GOT3 (cell line): ENCODE data around the gene DLG2.

Experiments
- DNase-seq: peaks from one replicate; lab custom pipeline; 2025; ENCODE audit warnings: mixed read lengths; lab: John Stamatoyannopoulos, UW

DLG2 gene

DNA sequence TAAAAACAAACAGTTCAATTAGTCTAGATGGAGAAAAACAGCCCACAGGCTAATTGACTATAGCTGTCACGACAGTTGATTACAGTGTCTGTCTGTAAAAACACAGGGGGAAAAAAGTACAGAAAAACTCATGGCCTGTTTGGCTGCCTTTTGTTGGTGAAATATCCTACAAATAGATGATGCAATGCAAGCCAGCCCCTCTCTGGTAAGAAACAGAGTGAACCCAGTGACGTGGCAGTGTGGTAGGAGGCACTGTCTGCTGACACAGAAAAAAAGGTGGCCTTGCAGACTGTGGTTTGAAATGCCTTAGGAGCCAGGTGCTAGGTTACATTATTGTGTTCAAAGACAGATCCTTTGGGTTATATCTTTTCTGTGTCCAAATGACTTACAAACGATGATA, 1909.6 kb downstream of the DLG2 start:
- DNase-seq = no peak

DNA sequence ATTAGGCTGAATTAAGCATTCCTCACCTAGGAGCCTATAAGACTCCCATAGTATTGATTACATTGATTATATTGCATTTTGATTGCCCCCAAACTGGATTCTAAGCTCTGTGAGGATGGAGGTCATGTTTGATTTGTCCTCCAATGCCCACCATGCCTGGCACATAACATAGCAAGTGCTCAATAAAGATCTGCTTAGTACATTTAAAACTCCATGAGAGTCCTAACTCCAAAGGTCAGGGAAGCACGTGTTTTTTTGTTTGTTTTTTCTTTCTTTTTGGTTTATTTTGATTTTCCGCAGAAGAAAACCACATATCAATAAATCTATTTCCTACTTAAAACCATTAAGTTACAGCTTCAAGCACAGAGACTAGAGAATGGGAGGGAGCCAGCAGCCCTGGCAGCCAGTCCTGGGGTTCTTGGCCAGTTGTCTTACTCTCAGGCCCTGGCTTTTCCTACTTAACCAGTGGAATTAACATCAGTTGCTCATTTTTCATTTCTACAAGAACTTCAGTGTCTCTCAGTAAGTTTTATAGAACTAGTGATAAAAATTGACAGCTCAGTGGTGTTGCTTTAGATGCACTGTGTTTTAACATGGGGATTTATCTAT, 1911.1 kb downstream of the DLG2 start:
- DNase-seq = no peak

DNA sequence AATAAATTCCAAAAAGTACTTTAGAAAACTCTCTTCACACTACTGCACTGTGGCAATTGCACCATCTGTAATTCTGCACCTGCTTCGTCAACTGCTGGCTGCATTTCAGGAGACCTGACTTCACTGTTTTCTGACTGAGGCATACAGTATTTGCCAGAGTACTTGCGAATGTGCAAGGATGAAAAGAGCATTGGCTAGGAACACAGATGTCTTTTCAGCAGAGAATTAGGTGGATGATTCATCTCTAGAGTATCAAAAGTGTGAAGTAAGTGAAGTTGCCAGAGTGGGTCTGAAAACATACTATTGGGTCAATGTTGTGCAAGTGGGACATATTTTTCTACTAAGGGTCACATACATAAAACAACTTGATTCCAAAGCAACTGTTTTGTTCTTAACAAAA, 1913.4 kb downstream of the DLG2 start:
- DNase-seq = no peak

DNA sequence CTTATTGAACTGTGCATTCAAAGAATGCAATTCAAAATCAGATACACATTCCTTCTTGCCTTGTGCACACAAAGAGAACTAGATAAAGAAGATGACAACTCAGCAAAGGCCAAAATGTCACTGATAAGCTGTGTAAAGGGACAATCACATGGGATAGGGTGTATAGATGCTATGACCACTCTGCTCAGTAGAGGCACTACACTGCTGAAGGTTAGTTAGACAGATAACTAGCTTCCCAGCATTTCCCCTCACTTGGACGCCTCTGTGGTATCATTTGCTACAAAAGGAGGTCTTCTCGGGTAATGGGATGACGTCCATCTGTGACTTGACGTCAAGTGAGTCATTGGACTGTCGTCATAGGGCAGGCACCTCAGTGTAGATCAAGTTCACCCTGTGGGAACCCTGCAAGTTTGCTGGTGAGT, 1916.0 kb downstream of the DLG2 start:
- DNase-seq = no peak

DNA sequence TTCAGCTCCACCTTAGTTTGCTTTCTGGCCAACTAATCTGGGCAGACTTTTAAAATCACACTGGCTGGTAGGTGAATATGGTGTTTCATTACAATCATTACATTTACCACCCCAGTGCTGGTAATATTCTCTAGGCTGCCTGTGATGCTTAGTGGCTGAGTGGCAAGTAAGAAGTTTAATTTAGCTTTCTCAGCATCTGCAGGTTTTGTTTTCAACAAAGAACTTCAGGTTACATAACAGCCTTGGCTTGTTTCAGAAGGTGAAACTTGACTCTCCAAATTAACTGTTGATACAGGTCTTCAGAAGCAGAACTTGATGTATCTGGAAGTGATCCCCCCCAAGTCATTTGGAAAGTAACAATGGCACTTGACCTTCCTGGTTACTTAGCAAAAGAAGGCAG, 1917.7 kb downstream of the DLG2 start:
- no peak for DNase-seq

DNA sequence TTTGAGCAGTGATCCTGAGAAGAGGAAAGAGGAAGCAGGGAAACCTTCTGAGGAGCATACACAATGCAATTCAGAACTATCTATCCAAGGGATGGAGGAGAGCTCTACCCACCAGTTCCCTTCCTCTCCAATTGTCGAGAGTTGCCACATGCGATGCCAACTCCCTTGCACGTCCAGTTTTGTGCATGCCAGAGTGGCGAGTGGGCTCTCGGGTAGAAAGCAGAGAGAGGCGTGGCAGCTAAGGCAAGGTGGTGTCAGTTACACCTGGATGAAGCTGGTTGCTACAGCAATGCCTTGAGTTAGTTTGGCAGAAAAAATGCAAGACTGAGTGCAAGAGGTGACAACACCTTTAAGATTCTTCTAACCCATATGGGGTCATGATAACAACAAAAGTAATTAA, 1920.6 kb downstream of the DLG2 start:
- DNase-seq = no peak

DNA sequence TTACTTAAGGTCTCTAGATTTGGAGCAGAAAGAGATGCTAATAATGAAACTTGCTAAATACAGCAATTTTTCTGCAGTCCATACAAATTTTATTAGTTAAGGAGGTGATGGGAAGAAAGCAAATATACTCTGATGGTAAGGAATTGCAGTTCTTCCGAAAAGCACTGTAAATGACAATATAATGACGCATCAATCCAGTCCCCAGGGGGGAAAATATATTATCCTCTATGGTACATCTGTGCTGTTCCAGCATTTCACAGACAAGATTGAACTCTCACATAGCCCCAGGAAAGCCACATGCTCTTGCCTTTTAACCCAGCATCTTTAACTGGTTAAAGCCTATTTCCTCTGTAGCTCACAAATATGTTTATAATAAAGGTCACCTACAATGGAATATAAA, 1924.3 kb downstream of the DLG2 start:
- no peak for DNase-seq

DNA sequence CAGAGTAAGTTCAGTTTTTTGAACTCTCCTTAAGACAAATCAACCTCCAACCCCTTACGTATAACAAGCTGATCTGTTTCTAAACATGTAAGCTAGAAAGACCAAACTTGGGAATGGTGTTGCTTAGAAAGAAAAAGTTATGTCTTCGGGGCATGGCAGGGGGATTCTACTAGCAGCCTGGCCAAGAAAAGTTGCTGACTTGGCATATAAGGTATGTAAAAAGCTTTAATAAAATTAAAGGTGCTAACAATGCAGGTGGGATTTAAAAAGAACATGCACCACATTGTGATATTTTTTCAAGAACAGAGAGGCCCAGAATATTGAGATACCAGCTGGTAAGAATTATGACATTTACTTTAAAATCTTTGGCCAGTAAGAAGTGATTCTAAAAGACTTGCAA, 1929.6 kb downstream of the DLG2 start:
- no peak for DNase-seq

DNA sequence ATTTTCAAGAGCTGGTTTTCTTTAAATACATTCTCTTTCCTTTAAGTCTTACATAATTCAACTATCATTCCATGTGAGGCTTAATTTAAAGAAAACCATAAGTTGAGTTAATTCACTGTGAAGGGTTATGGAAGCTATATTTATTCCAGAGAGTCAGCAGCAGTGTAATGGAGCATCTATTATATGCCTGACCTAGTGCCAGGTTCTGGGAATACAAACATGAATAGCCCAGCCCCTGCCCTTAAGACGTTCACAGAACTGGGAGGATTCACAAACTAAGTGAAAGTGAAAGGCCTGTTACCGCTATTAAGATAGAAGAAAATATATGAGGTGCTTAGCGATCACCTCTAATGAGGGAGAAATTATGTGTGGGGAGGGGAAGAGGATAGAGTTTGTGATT, 1932.1 kb downstream of the DLG2 start:
- no peak for DNase-seq

DNA sequence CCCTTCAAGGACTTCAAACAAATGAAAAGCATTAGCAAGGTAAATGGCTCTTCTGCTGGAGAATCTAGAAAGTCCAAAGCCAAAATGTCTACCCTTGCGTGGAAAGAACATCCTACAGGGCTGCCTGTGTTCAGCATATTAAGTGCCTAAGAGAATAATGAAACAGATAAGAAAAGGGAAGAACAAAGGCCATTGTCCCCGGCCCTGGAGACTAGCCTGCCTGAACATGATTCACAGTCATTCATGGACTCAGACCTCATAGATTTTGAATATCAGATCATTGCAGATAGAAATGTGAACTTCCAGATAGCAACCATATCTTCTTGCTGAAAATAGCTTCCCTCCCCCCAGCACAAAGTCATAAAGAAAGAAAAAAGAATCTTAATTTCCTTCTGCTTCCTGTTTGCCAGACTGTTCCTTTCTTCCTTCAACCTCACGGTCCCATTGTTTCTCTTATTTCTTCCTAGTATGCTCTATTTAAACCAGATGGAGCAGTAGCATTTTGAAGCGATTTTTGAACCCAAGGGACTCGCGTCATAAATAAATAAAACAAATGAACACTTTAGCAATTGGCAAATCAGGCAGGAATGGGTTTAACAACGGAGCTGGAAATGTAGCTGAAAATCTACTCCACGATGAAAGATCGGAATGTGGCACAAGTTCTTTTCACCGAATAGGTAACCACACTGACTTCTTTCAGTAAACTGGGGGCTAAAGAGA, 1932.8 kb downstream of the DLG2 start:
- DNase-seq = no peak

DNA sequence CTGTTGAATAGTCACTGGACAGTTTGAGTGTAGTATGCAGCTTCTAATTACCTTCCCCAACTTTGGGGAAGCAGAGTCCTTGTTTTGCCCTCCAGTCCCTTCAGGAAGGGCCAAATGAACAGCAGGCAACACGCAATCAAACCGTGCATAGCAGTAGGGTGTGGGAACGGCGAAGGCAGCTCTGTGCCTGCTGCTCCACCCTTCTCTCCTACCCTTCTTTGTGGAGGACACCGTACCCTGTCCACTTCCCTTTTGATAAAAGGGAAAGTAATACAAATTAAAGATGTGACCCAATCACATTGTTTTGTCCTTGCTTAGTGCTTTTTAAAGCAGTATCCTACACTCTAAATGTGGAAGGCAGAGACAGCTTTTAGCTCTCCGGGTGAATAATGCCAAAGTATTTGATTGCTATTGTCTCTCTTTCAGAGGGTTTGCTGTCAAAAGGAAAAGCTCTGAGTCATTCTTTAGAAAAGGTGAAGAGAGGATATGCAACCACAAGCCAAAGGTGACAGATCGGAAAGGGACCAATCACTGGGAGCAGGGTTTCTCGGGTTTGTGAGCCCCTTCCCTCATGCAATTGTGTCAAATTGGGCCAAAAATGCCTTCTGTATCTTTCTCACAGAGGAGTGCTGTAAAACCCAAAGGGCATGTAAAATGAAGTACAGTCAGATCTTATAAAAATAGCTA, 1933.7 kb downstream of the DLG2 start:
- DNase-seq = no peak

DNA sequence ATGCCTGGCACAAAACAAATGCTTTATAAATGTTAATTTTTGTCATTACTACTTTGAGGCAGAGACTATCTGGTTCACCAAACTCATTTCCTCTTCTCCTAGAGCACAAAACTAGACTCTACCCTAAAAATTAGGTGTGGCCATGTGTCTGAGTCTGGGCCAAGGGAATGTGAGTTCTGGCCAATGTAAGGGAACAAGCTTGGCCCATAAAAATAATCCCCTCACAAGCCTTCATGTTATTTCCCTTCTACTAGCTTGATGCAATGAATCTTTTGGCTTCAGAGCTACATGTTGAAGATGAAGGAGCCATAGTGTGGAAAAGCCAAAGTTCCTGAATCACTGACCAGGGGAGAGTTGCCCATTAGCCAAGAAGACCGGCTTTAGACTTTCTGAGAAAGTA, 1934.5 kb downstream of the DLG2 start:
- DNase-seq = no peak

DNA sequence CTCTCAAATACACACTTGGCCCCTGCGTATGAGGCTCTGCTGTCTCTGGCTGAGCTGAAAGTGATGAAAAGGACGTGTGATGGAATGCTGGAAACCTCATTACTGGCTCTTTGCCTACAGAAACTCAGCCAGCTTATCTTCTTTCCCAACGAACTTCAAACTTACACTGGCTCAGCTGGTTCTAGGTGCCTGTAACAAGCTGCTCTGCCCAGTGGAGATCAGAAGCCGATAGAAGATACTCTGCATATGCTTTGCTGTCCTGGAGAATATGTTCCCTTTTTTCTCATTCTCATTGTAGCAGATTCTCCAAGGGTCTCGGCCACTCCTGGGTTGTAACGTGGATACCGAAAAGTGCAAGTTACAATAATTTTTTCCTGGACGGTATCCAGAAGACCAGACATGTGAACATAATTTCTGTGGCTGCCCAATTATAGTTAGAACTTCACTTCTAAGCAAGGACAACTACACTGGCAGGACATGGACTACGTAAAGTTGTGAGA, 1935.6 kb downstream of the DLG2 start:
- DNase-seq = no peak

DNA sequence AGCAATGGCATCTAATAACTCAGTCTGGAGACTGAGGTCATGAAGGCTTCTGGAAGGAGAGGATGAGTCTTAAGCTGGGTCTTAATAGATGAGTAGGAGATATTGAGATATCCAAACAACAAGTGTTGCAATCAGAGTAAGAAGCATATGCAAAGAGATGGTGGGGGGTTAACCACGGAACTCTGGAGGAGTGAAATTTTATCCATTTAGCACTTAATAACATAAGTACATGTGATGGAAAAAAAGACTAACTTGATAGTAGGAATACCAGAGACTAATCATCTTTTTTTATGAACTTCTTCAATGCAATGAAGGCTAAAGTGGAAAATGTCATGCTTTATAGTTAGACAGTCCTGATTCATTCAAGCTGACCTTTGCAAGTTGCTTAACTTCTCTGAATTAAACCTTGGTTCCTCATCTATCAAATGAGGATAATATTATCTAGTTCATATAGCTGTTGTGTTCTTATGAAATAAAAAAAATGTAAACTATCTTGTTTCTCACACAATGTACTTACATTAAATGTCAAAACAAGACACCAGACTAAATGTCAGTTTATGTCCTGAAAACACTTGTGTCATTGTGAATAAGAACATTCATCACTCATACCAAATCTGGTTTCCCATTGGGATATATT, 1937.9 kb downstream of the DLG2 start:
- DNase-seq = no peak

DNA sequence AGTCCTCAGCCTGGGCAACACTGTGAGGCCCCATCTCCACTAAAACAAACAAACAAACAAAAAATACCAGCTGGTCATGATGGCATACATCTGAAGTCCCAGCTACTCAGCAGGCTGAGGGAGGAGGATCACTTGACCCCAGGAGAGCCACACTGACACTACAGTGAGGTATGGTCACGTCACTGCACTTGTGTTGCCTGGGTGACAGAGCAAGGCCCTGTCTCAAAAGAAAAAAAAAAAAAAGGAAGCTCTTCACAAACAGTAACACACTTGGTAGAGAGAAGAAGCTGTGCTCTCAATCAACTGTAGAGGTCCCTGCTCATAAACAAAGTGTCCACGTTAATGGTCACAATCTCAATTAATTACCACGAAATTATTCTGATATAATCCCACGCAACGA, 1939.4 kb downstream of the DLG2 start:
- no peak for DNase-seq

DNA sequence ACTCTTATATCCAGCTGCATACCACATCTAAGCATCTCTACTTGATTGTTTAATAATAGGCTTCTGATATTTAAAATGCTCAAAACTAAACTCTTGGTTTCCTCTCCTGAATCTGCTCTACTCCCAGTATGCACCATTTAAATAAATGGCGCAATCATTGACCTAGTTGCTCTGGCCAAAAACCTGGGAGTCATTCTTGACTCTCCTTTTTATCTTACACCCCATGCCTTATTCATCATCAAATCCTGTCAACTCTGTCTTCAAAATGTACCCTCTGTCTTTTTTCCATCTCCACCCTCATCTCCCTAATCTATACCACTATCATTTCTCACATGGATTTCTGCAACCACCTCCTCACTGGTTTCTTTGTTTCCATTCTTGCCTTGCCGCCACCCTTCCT, 1941.4 kb downstream of the DLG2 start:
- no peak for DNase-seq

DNA sequence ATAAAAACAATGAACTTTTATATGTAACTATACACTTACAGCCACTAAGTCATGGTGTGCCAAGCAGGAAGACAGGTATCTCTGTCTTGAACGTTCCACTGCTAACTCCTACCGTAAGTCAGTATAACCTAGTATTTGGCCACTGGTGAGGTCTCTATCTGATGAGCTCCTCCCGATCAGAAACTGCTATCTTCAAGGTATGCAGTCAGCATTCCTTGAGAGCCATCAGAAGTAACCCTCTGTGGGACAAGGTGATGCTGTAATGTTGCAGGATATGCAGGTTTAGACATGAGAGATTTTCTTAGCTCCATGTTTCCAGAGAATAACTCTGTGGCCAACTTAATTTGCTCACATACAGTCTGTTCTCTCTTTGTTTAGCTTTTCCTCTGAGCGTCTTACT, 1943.1 kb downstream of the DLG2 start:
- DNase-seq = no peak

DNA sequence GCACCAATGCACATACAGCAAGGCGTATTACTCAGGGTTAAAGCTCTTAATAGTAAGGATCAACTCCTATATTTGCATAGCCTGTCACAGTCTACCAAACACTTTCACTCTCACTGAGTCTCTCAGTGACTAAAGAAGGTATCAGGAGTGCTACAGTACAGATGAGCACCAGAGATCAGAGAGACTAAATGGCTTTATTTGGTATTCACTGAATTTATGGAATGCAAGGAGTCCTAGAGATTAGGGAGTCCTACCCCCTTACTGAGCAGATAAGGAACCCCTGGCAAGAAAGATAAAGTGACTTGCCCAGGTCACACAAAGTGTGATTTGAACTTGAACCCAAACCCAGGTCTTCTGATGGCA, 1944.6 kb downstream of the DLG2 start:
- no peak for DNase-seq

DNA sequence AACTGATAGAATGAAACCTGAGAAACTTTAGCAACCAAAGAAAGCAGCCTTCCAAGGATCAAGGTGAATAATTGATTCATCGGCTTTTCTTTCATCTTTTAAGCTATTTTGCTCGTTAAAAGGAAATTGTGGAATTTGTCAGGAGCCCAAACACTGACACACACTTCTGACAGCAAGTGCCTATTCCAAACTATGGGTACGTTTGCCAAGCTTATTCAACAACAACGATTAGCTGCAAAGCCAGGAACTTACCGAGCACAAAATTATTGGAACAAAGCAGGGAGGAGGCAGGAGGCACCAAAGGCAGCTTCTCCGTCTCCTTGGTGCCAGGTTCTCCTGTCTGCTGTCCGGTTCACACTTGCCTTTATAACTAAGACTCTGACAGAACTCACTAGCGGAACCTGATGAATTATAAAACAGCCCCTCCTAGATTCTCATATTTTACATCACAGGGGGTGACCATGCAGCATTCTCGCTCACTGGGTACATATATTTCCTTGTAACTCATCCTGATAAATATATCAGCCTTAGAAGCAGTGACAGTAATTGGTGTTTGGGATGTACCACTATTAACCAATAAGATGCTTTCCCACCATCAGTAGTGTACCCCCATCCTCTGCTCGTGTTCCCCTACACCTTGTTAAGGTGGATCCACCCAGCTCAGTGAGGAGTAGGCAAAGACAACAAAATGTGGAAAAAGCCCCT, 1945.1 kb downstream of the DLG2 start:
- DNase-seq = no peak

DNA sequence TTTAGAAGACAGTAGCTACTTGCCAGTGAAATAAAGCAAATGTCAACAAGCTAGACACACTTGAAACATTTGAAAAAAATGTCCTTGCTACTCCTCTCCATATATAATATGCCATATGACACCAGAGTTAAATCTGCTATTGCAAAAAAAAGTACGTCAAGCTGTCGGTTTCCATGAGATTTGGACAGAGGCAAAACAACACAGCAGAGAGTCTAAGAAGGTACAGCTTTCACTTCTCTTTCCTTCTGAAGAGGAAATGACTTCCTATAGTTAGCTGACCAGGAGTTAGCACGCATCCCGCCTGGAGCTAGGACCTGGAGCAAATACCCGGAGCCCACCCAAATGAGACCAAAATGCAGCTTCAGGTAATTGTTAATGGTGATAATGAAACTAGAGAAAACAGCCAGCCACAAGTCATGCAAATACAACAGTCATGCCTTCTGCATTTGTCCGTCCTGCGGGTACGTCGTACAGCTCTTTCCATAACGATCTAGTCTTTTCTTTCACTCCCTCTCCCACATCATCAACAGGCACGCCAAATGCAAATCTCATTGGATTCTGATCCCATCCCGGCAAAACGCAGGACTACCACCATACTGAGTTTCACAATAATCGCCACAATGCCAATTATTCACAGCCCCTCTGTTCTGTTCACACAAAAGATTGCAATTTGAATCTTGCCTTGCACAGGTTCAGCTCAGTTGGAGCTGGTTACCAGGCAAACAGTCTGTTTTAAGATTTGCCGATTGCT, 1945.9 kb downstream of the DLG2 start:
- no peak for DNase-seq

DNA sequence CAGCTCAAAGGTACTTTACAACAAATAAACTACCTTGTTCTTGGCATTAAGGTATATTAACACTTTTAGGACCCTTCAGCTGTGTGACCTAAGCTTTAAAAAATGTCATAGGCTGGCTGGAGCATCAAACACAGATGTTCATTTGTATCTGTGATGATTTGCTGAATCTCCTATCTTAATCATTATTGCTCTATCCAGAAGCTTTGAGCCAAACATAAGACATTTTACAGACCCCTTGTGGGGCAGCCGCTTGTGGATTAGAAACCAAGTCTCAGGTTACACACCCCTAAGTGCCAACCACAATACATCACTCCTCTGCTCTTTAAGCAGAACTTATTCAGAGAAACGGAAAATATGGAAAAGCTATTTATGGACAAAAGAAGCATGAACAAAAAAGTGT, 1946.8 kb downstream of the DLG2 start:
- no peak for DNase-seq
